Renal cortex interstitium (tissue), 15 donors: ENCODE data around the gene CAMK2G. TPM values are rescaled to one million over a fixed set of nuclear protein-coding genes. Genes with fewer than 3 reads are reported as not detected.
A peak's percentile ranks its signal among the peaks of the same experiment; 100 is the strongest.
"Not testable (repeated sequence)": the region's sequence is repeated elsewhere in the genome, so short reads cannot be mapped to it uniquely, and the experiment has no call there.

Experiments used
- DNase-seq, 11 donors: peaks; one replicate each; pipeline ENCODE4 v3.0.0-alpha.2; 2013; ENCODE audit warnings: low read depth in 9 of 11, low spot score in 4 of 11; ENCODE audit errors: extremely low read depth in 1 of 11
- long read RNA-seq, 16 experiments: transcript quantifications; one replicate each; lab custom pipeline, GENCODE V29; 2026
- polyA plus RNA-seq, 3 donors: library from polyadenylated mRNA; unstranded; fragments of 120-200 nt; gene quantifications; one replicate each; pipeline ENCODE4 v1.2.1, GENCODE V29; 2013; ENCODE audit not compliant: insufficient read length in 3 of 3

The CAMK2G gene
- polyA plus RNA-seq = 10 to 100 TPM; 23.2 to 29.7 (median 23.6) TPM
- long read RNA-seq, donor 1 = 0 reads
- long read RNA-seq, donor 2, partial matches to known transcripts = 0 of 1 reads
- long read RNA-seq, donor 2, other reads (novel, unspliced or antisense) = 0 of 1 reads
- long read RNA-seq, donor 3, partial matches to known transcripts = 0 of 3 reads
- long read RNA-seq, donor 3, other reads (novel, unspliced or antisense) = 0 of 3 reads
- long read RNA-seq, donor 4, partial matches to known transcripts = 0 of 2 reads
- long read RNA-seq, donor 4, other reads (novel, unspliced or antisense) = 0 of 2 reads
- long read RNA-seq, donor 5 = 0 reads
- long read RNA-seq, donor 6, partial matches to known transcripts = 0 of 1 reads
- long read RNA-seq, donor 6, other reads (novel, unspliced or antisense) = 0 of 1 reads
- long read RNA-seq, donor 7, partial matches to known transcripts = 0 of 1 reads
- long read RNA-seq, donor 7, other reads (novel, unspliced or antisense) = 0 of 1 reads
- long read RNA-seq, donor 8, partial matches to known transcripts = 0 of 4 reads
- long read RNA-seq, donor 8, other reads (novel, unspliced or antisense) = 0 of 4 reads
- long read RNA-seq, donor 9 = 0 reads
- long read RNA-seq, donor 10, partial matches to known transcripts = 0 of 2 reads
- long read RNA-seq, donor 10, other reads (novel, unspliced or antisense) = 0 of 2 reads
- long read RNA-seq, donor 11, partial matches to known transcripts = 0 of 2 reads
- long read RNA-seq, donor 11, other reads (novel, unspliced or antisense) = 0 of 2 reads
- long read RNA-seq, donor 12, partial matches to known transcripts = 0 of 1 reads
- long read RNA-seq, donor 12, other reads (novel, unspliced or antisense) = 0 of 1 reads
- long read RNA-seq, donor 13 = 0 reads
- long read RNA-seq, donor 14 = 0 reads
- long read RNA-seq, donor 15, partial matches to known transcripts = 0 of 1 reads
- long read RNA-seq, donor 15, other reads (novel, unspliced or antisense) = 0 of 1 reads
- long read RNA-seq, donor 16 = 0 reads

GRCh38 chr10:73874267-73875138, at the start of gene CAMK2G:
Gene CAMK2G, minus strand, starts transcription at chr10:73874555. Its CDS starts 94 bp downstream, at chr10:73874461.
- peak in 7 of 11 donors; percentile 42 to 67 (median 55) for DNase-seq

- DNase-seq = no peak
Observed at GRCh38 chr10:73922864-73923133, 48.4 kb upstream of the CAMK2G start.

GRCh38 chr10:73922007-73922863, 47.9 kb upstream of the CAMK2G start:
- no peak for DNase-seq

- no peak for DNase-seq
Observed at GRCh38 chr10:73920089-73920488, 45.7 kb upstream of the CAMK2G start.

- DNase-seq = not testable (repeated sequence)
Observed at GRCh38 chr10:73919481-73919880, 45.1 kb upstream of the CAMK2G start.

- DNase-seq = no peak
Observed at GRCh38 chr10:73917566-73918305, 43.4 kb upstream of the CAMK2G start.

- no peak for DNase-seq
Observed at GRCh38 chr10:73916761-73917470, 42.6 kb upstream of the CAMK2G start.

- no peak for DNase-seq
Observed at GRCh38 chr10:73915206-73915851, 41.0 kb upstream of the CAMK2G start.

GRCh38 chr10:73914036-73914435, 39.7 kb upstream of the CAMK2G start:
- DNase-seq = no peak

GRCh38 chr10:73911553-73912004, 37.2 kb upstream of the CAMK2G start:
- no peak for DNase-seq

- DNase-seq = peak in 1 of 11 donors; percentile 40
Observed at GRCh38 chr10:73910764-73911552, 36.6 kb upstream of the CAMK2G start, which contains the start of gene PLAU. Gene PLAU, plus strand, starts transcription at chr10:73911132. Its CDS starts 424 bp downstream, at chr10:73911556.

- DNase-seq = no peak
Observed at GRCh38 chr10:73910401-73910763, 36.0 kb upstream of the CAMK2G start.

- DNase-seq = no peak
Observed at GRCh38 chr10:73909540-73910115, 35.3 kb upstream of the CAMK2G start.

GRCh38 chr10:73908853-73909539, 34.6 kb upstream of the CAMK2G start:
- DNase-seq = peak in 2 of 11 donors; percentile 39 to 55
